Mesenchymal stem cell (in vitro differentiated cells and primary cell): ENCODE data around the gene ATXN3L.

Experiments
- DNase-seq: peaks from one replicate; pipeline ENCODE4 v3.0.0-alpha.2; 2013
- H2AFZ ChIP-seq: one replicate; pipeline ENCODE4 v1.6.1; 2013; ENCODE audit warnings: low read depth, mild to moderate bottlenecking, control low read depth, inconsistent platforms, low read length, moderate library complexity
- H2AK5ac ChIP-seq: 2 replicates; pipeline ENCODE4 v1.6.1; 2013; ENCODE audit warnings: low read length, moderate library complexity, mild to moderate bottlenecking, inconsistent platforms; ENCODE audit not compliant: severe bottlenecking
- H2BK120ac ChIP-seq: one replicate; pipeline ENCODE4 v1.6.1; 2013; ENCODE audit warnings: low read depth, mild to moderate bottlenecking, inconsistent platforms, low read length, moderate library complexity
- H2BK12ac ChIP-seq, 2 experiments: one replicate each; pipeline ENCODE4 v1.6.1; 2013; ENCODE audit warnings: inconsistent platforms in 2 of 2, low read length in 2 of 2, mild to moderate bottlenecking in 2 of 2, moderate library complexity in 2 of 2, control low read depth in 1 of 2
- H2BK15ac ChIP-seq: one replicate; pipeline ENCODE4 v1.6.1; 2013; ENCODE audit warnings: mild to moderate bottlenecking, low read depth, inconsistent platforms; ENCODE audit not compliant: poor library complexity, severe bottlenecking
- H2BK5ac ChIP-seq: 2 replicates; pipeline ENCODE4 v1.6.1; 2013; ENCODE audit warnings: low read depth, mild to moderate bottlenecking, low read length, control low read depth, inconsistent platforms; ENCODE audit not compliant: poor library complexity, severe bottlenecking
- H3K14ac ChIP-seq, 2 experiments: one replicate each; pipeline ENCODE4 v1.6.1; 2013; ENCODE audit warnings: inconsistent platforms in 2 of 2, low read length in 2 of 2, control low read depth in 1 of 2, mild to moderate bottlenecking in 1 of 2, moderate library complexity in 1 of 2
- H3K18ac ChIP-seq, 2 experiments: one replicate each; pipeline ENCODE4 v1.6.1; 2013; ENCODE audit warnings: inconsistent platforms in 2 of 2, low read length in 2 of 2, control low read depth in 1 of 2, low read depth in 1 of 2, mild to moderate bottlenecking in 1 of 2
- H3K23ac ChIP-seq, 2 experiments: one replicate each; pipeline ENCODE4 v1.6.1; 2013; ENCODE audit warnings: inconsistent platforms in 2 of 2, low read length in 2 of 2, mild to moderate bottlenecking in 2 of 2, moderate library complexity in 2 of 2, control low read depth in 1 of 2
- H3K27ac ChIP-seq: 2 replicates; pipeline ENCODE4 v1.5.1; 2013; ENCODE audit warnings: mild to moderate bottlenecking, moderate library complexity, low read length, control low read depth, inconsistent platforms; ENCODE audit not compliant: poor library complexity, severe bottlenecking
- H3K27me3 ChIP-seq, 2 experiments: 2 replicates each; pipeline versions ENCODE4 v1.6.1 to v1.7.0; 2013; ENCODE audit warnings: low read length in 2 of 2, mild to moderate bottlenecking in 2 of 2, moderate library complexity in 2 of 2, control low read depth in 1 of 2, inconsistent platforms in 1 of 2; ENCODE audit not compliant: control insufficient read depth in 1 of 2, insufficient read depth in 1 of 2
- H3K36me3 ChIP-seq, 2 experiments: 2 replicates each; pipeline versions ENCODE4 v1.6.1 to v1.7.0; 2013; ENCODE audit warnings: low read length in 2 of 2, control low read depth in 1 of 2, inconsistent platforms in 1 of 2, low read depth in 1 of 2, mild to moderate bottlenecking in 1 of 2; ENCODE audit not compliant: insufficient read depth in 2 of 2, control insufficient read depth in 1 of 2
- H3K4ac ChIP-seq, 2 experiments: one replicate each; pipeline ENCODE4 v1.6.1; 2013; ENCODE audit warnings: inconsistent platforms in 2 of 2, low read length in 2 of 2, mild to moderate bottlenecking in 2 of 2, moderate library complexity in 2 of 2, control low read depth in 1 of 2, low read depth in 1 of 2
- H3K4me1 ChIP-seq: 2 replicates; pipeline ENCODE4 v1.6.1; 2013; ENCODE audit warnings: low read depth, low read length, control low read depth; ENCODE audit not compliant: control insufficient read depth, insufficient read depth
- H3K4me2 ChIP-seq: 2 replicates; pipeline ENCODE4 v1.6.1; 2013; ENCODE audit warnings: low read length, mild to moderate bottlenecking, inconsistent platforms; ENCODE audit not compliant: poor library complexity, severe bottlenecking
- H3K4me3 ChIP-seq, 2 experiments: 2 replicates each; pipeline versions ENCODE4 v1.5.1 to v1.7.0; 2013; ENCODE audit warnings: low read length in 2 of 2, mild to moderate bottlenecking in 2 of 2, control low read depth in 1 of 2, low read depth in 1 of 2; ENCODE audit not compliant: insufficient read depth in 1 of 2
- H3K79me1 ChIP-seq: replicated peaks from 2 replicates; pipeline ENCODE4 v1.6.1; 2013; ENCODE audit warnings: mild to moderate bottlenecking, control low read depth, low read length, inconsistent platforms; ENCODE audit not compliant: poor library complexity, severe bottlenecking
- H3K9ac ChIP-seq: 2 replicates; pipeline ENCODE4 v1.7.0; 2013; ENCODE audit warnings: mild to moderate bottlenecking, low read length, moderate library complexity
- H3K9me3 ChIP-seq: 2 replicates; pipeline ENCODE4 v1.7.0; 2013; ENCODE audit warnings: mild to moderate bottlenecking, low read length; ENCODE audit not compliant: control insufficient read depth
- H4K8ac ChIP-seq: one replicate; pipeline ENCODE4 v1.6.1; 2013; ENCODE audit warnings: inconsistent platforms, mild to moderate bottlenecking, low read length, moderate library complexity
- H4K91ac ChIP-seq: one replicate; pipeline ENCODE4 v1.6.1; 2013; ENCODE audit warnings: mild to moderate bottlenecking, low read length, inconsistent platforms
- WGBS: methylation state at CpG from one replicate; pipeline ENCODE4 v1.1.7; 2013; ENCODE audit warnings: mixed read lengths; 5-methylcytosine and 5-hydroxymethylcytosine counted together

ATXN3L gene

DNA sequence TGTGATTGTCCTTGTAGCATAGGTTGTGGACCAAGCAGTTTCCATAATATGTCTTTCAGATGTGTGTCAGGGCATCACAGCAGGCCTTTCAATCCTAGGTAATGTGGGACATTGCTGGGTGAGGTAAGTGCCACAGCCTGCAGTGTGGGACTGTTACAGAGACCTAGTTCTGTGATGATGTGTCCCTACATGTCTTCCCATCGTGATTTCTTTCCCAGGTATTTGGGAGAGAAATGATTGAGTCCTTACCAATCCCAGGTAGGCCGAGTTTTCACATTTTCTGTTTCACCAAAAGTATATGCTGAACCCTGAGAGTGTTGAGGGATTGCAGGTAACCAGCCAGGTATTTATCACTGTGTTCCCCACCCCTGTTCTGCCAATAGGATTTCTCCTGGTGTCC lies 10.6 kb upstream of the ATXN3L start:
- 100% methylated on average over 2 of the region's 2 CpGs for WGBS
- Histone ChIP-seq H3K36me3 (no peaks in the 10 kb centered on the region), H3K9ac (no peak overlapping the region), H2BK120ac (no peak overlapping the region), H3K23ac (no peak overlapping the region), H4K91ac (no peak overlapping the region), H3K14ac (no peak overlapping the region), H3K27ac (no peak overlapping the region), H3K4me1 (no peaks in the 10 kb centered on the region), H2AFZ (no peak overlapping the region), H2AK5ac (no peak overlapping the region), H3K79me1 (no peaks in the 10 kb centered on the region), H3K9me3 (no peaks in the 10 kb centered on the region), H4K8ac (no peak overlapping the region), H3K4ac (no peak overlapping the region), H3K27me3 (peaks cover 0 to 4% of the 10 kb centered on the region in 2 experiments), H3K4me2 (no peak overlapping the region), H2BK12ac (no peak overlapping the region), H3K18ac (no peak overlapping the region), H2BK5ac (no peak overlapping the region), H3K4me3 (no peak overlapping the region), H2BK15ac (no peak overlapping the region)
- no peak for DNase-seq

DNA sequence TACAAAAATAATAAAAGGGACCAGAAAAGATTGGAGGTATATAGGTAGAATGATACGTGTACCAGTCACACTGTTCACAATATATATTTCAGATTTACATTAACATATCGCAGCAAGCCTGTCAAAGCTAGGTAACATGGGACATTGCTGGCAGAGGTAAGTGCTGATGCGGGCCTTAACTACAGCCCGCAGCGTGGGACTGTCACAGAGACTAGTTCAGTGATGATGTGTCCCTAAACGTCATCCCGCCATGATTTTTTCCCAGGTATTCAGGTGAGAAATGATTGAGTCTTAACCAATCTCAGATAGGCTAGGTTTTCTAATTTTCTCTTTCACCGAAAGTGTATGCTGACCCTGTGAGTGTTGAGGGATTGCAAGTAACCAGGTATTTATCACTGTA lies 7.8 kb upstream of the ATXN3L start:
- WGBS, result 98% methylated on average over 6 of the region's 8 CpGs
- Histone ChIP-seq H3K4me2 (no peak overlapping the region), H3K79me1 (no peaks in the 10 kb centered on the region)

DNA sequence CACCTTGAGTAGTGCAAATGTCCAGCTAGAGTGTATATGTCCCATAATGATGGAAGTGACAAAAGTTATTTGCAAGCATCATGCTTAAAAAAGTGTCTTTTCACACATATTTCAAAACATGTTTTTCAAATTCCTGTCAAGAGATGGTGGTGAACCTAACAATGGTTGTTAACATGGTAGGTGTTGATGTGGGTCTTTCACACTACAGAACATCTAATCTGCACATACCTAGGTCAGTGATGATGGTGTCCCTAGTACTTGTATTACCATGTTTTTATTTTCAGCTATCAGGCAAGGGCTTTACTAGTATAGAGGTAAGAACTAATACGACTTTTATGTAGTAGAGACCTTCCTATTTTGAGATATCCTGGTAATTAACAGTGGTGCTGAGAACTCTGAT lies 3.4 kb upstream of the ATXN3L start:
- Histone ChIP-seq H3K36me3 (no peaks in the 10 kb centered on the region), H3K9ac (no peak overlapping the region), H2BK12ac (no peak overlapping the region), H3K18ac (no peak overlapping the region), H2BK15ac (no peak overlapping the region), H4K91ac (no peak overlapping the region), H3K9me3 (no peaks in the 10 kb centered on the region), H3K4me1 (no peaks in the 10 kb centered on the region), H3K27ac (no peak overlapping the region), H3K4ac (no peak overlapping the region), H3K14ac (no peak overlapping the region), H3K27me3 (peaks cover 0 to 8% of the 10 kb centered on the region in 2 experiments), H2BK5ac (no peak overlapping the region), H3K4me2 (no peak overlapping the region), H2AFZ (no peak overlapping the region), H3K79me1 (no peaks in the 10 kb centered on the region), H3K4me3 (no peak overlapping the region), H3K23ac (no peak overlapping the region), H2BK120ac (no peak overlapping the region), H4K8ac (no peak overlapping the region), H2AK5ac (no peak overlapping the region)
- DNase-seq, result no peak
- WGBS, result 93% methylated on average over 1 of the region's 1 CpG

More for the DNA sequence above, 7.8 kb upstream of the ATXN3L start:
- no peak overlapping the region for H2AK5ac ChIP-seq
- no peak overlapping the region for H4K8ac ChIP-seq
- H3K27me3 ChIP-seq, result peaks cover 0 to 8% of the 10 kb centered on the region in 2 experiments
- H3K9ac ChIP-seq, result no peak overlapping the region
- H2BK120ac ChIP-seq, result no peak overlapping the region
- no peak overlapping the region for H3K14ac ChIP-seq
- no peak for DNase-seq
- H2BK15ac ChIP-seq, result no peak overlapping the region
- H4K91ac ChIP-seq, result no peak overlapping the region
- H3K4me3 ChIP-seq, result no peak overlapping the region
- H3K36me3 ChIP-seq, result no peaks in the 10 kb centered on the region
- no peak overlapping the region for H3K18ac ChIP-seq
- no peak overlapping the region for H3K4ac ChIP-seq
- no peak overlapping the region for H2BK12ac ChIP-seq
- H3K27ac ChIP-seq, result no peak overlapping the region
- H2BK5ac ChIP-seq, result no peak overlapping the region
- no peak overlapping the region for H2AFZ ChIP-seq
- no peaks in the 10 kb centered on the region for H3K4me1 ChIP-seq
- no peaks in the 10 kb centered on the region for H3K9me3 ChIP-seq
- no peak overlapping the region for H3K23ac ChIP-seq

DNA sequence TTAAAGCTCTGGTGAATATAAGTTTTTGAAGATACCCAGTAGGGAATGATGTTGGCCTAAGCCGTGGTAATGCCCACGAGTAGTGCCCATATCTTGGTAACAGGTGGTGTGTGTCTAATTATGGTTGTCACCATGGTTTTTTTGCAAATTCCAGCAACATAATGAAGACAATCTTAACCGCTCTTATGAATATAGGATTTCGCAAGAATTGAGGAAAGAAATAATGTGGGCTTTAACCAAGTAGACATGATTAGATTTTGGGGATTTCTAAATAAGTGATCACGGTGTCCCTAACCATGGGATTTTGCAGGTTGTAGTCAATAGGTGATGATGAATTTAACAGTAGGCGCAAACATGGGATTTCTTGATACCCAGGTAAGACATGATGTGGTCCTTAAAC lies 2.5 kb downstream of the ATXN3L start:
- H3K4me3 ChIP-seq, result no peak overlapping the region
- H2BK120ac ChIP-seq, result no peak overlapping the region
- DNase-seq, result no peak
- H3K23ac ChIP-seq, result no peak overlapping the region
- no peak overlapping the region for H2BK15ac ChIP-seq
- H3K36me3 ChIP-seq, result no peaks in the 10 kb centered on the region
- no peaks in the 10 kb centered on the region for H3K4me1 ChIP-seq
- H4K91ac ChIP-seq, result no peak overlapping the region
- H3K27me3 ChIP-seq, result no peaks in the 10 kb centered on the region
- no peak overlapping the region for H3K4ac ChIP-seq
- no peak overlapping the region for H2AFZ ChIP-seq
- no peak overlapping the region for H3K4me2 ChIP-seq
- H3K14ac ChIP-seq, result no peak overlapping the region
- H4K8ac ChIP-seq, result no peak overlapping the region
- H3K79me1 ChIP-seq, result no peaks in the 10 kb centered on the region
- H3K9ac ChIP-seq, result no peak overlapping the region
- H3K27ac ChIP-seq, result no peak overlapping the region
- H2AK5ac ChIP-seq, result no peak overlapping the region
- H3K9me3 ChIP-seq, result no peaks in the 10 kb centered on the region
- H2BK12ac ChIP-seq, result no peak overlapping the region
- no peak overlapping the region for H2BK5ac ChIP-seq
- no peak overlapping the region for H3K18ac ChIP-seq
- 98% methylated on average over 5 of the region's 6 CpGs for WGBS
